ENCODE results near the gene SRGAP3.

SRGAP3 gene

DNA sequence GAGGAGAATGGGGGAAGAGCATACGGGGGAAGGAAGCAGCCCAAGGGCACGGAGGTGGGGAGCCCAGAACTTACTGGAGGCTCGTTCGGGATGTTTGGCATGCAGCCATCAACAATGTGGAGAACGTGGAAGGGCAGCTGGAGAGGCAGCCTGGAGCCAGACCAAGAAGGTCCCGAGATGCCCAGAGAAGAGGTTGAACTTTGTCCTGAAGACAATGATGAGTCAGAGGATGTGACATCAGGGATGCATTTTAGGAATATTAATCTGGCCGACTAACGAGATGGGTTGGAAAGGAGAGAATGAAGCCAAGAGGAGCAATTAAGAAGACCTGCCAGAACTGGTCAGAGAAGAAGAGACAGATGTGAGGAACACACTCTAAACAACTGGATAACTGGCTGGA, 98.2 kb downstream of the SRGAP3 start:
- DNase-seq (ENCODE audit: extremely low read depth in 1 of 2, low read depth in 1 of 2) = no peak

DNA sequence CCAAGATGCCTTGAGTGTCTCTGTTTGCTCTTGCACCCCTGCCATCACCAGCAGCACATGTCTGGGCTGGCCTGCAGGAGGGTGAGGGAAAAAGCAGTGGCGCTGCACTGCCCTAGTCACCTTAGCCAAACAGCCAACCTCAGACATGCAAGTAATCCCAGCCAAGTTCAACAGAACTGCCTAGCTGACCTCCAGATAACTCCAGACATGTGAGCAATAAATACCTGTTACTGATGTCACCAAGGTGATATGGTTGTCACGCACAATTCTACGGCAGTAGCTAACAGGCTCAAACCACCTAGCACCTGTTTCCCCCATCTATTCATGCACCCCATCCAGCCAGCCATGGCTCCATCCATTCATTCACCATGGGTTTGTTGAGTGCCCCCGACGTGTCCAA, 99.9 kb downstream of the SRGAP3 start:
- no peak for DNase-seq (ENCODE audit: extremely low read depth in 1 of 2, low read depth in 1 of 2)

DNA sequence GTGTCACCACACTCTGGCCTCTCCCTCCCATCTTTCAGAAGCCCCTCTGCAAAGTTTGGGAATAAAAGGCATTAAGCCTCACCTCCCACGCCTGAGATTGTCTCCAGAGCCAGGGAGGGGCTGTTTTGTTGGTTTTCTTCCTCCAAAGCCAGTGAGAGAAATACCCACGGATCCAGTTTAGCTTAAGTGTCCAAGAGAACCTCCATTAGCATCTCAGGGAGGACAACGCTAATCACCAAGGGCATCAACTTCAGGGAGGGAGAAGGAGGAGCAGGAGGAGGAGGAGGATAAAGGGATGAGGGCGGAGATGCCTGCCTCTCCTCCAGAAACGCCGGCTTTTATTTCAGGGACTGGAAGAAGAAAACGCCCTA, 101.6 kb downstream of the SRGAP3 start:
- DNase-seq (ENCODE audit: extremely low read depth in 1 of 2, low read depth in 1 of 2) = no peak

GRCh38 chr3:9147215-9147895, 102.1 kb downstream of the SRGAP3 start:
- DNase-seq (ENCODE audit: extremely low read depth in 1 of 2, low read depth in 1 of 2) = no peak

GRCh38 chr3:9146367-9147071, 102.9 kb downstream of the SRGAP3 start:
- no peak for DNase-seq (ENCODE audit: extremely low read depth in 1 of 2, low read depth in 1 of 2)

- no peak for DNase-seq (ENCODE audit: extremely low read depth in 1 of 2, low read depth in 1 of 2)
These were observed 106.3 kb downstream of the SRGAP3 start for GRCh38 chr3:9143184-9143583.

GRCh38 chr3:9142362-9142761, 107.1 kb downstream of the SRGAP3 start:
- no peak for DNase-seq (ENCODE audit: extremely low read depth in 1 of 2, low read depth in 1 of 2)

DNA sequence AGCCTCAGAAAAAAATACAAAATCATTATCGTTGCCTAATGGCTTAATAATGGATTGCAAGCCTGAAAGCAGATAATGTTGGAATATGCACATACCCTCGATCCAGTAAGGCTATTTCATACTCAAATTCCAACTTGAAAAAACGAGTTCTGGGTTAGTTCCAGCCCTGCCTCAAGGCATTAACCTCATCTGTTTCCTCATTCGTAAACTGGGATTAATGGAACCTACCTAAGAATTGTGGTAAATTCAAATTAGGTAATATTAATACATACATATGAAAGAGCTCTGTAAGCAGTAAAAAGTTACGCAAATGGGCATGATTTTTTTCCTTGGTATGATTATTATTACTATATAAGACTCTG, 107.5 kb downstream of the SRGAP3 start:
- DNase-seq (ENCODE audit: extremely low read depth in 1 of 2, low read depth in 1 of 2) = no peak

GRCh38 chr3:9139366-9139765, 110.1 kb downstream of the SRGAP3 start:
- no peak for DNase-seq (ENCODE audit: extremely low read depth in 1 of 2, low read depth in 1 of 2)

- no peak for DNase-seq (ENCODE audit: extremely low read depth in 1 of 2, low read depth in 1 of 2)
These were observed 111.8 kb downstream of the SRGAP3 start for GRCh38 chr3:9137676-9138075.

- DNase-seq (ENCODE audit: extremely low read depth in 1 of 2, low read depth in 1 of 2) = no peak
These were observed 112.5 kb downstream of the SRGAP3 start for GRCh38 chr3:9136746-9137465.

DNA sequence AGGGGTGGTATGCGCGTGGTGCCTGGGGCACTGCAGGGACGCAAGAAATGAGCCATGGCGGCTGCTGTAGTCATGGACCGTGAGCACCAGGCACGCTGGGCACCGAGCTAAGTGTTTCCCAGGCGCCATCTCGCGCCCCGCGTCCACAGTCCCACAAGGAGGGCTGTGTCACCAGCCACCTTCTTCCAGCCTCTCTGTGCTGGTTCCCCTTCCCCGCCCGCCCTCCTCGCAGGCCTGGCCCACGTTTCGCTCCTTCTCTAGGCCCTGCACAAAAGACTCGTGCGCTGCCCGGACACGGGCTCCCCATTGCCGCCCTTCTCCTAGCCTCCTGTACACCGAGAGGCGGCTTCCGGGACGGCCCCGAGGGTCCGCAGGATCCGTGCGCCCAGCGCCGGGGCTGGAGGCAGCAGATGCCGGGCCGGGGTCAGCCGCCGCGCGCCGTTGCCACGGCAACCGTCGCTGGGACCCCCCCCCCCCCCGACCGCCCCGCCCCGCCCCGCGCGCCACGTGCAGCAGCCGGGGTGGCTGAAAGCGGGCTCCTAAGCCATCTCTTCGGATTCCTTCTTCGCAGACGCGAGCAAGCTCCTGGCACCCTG, 113.4 kb downstream of the SRGAP3 start:
- no peak for DNase-seq (ENCODE audit: extremely low read depth in 1 of 2, low read depth in 1 of 2)

GRCh38 chr3:9135526-9135925, 113.9 kb downstream of the SRGAP3 start:
- DNase-seq (ENCODE audit: extremely low read depth in 1 of 2, low read depth in 1 of 2) = no peak

- DNase-seq (ENCODE audit: extremely low read depth in 1 of 2, low read depth in 1 of 2) = no peak
These were observed 115.8 kb downstream of the SRGAP3 start for GRCh38 chr3:9133656-9134055.

DNA sequence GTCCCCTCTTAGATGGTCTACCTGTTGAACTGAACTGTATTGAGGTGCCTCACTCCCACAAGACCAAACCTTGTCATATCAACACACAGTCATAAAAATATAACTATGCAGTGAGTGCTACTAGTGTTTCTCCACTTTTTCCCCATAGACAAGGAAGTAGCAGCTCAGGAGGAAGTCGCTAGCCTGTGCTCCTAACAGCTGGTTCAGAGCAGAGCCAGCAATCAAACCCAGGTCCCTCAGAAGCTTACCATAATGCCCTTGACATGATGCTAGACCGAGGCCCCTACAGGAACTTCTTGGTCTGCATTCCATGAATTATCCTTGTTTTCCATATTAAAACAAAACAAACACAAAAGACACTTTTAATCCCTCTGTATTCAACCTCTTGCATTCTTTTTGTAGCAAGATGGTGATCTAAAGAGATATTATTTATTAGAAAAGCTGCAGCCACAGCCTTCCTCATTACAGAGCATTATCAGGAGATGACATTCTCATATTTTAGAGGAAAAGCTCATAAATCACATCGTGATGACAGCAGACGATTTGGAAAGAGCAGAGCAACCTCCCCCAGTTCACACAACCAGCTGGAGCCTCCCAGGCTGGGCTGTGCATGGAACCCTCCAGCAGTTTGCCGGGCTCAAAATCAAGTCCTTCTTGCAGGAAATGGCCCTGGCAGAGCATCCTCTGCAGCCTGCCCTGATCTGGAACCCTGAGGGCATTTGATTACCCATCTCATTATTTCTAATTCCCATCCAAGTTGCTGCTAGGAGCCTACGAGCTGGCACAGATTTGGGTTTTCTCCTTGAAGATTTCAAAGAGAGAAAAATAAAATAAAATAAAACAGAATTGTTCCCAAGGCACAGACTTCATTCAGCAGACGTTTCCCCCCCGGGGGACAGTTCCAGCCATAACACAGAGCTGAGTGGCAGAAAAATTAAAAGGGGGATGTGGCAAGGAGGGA, 118.8 kb downstream of the SRGAP3 start:
- DNase-seq (ENCODE audit: extremely low read depth in 1 of 2, low read depth in 1 of 2) = no peak

DNA sequence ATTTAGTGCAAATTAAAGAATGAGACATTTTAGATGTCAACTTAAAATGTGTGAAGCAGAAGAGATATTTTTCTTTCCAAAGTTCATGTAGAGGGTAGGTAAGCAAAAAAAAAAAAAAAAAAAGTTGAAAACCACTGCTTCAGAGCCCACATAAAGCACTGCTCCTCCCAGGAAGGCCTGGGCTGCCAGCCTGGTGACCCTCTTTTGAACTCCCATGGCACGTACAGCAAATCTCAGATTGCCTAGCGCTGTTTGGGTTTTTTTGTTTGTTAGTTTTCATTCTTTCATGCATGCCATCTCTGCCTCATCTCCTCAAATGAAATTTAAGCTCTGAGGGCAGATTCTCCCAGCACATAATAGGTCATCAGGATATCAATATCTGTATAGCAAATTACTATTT, 120.1 kb downstream of the SRGAP3 start:
- DNase-seq (ENCODE audit: extremely low read depth in 1 of 2, low read depth in 1 of 2) = no peak

DNA sequence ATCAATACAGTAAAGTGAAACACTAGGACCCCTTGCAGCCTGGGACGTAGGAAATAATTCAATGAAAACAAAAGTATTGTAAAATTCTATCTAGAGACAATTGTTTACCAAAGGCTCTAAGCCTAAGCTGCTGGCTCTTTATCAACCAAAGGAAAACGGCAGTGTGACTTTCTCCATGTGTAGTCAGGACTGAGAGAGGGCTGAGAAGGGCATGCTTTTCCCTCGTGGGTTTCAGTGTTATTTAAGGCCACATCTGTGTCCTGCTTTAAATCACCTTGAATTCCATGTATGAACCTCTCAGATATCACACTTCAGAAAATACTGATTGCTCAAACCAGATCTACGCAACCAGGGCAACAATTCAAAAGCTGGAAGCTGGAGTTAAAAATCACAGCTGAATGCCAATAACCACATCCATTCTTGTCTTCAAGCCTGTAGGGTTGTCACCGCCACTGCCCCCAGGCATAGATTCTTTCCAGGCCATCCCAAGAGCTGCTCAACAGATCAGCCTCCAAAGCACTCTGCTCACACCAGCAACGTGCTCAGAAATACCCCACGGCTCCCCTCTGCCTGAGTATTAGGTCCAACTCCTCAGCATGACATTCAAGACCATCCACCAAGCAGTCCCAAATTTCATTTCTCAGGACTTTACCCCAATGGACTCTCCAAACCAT, 124.0 kb downstream of the SRGAP3 start:
- no peak for DNase-seq (ENCODE audit: extremely low read depth in 1 of 2, low read depth in 1 of 2)

DNA sequence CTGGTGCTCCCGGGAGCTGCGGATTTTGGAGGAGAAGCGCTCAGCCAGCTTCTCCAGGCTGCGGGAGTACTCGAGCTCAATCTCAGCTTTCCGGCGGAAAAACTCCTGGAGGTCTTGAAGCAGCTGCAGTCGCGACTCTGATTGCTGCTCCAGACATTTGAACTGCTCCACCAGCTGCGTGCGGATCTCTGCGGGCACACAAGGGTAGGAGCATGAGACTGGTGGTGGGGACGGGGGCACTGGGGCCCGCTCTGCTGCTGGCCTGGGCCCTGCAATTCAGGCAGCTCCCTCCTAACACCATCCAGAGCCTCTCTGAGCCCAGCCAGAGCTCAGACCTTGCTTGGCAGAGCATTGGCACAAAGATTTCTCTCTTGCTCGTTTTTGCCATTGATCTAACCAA, 124.7 kb downstream of the SRGAP3 start:
- no peak for DNase-seq (ENCODE audit: extremely low read depth in 1 of 2, low read depth in 1 of 2)

DNA sequence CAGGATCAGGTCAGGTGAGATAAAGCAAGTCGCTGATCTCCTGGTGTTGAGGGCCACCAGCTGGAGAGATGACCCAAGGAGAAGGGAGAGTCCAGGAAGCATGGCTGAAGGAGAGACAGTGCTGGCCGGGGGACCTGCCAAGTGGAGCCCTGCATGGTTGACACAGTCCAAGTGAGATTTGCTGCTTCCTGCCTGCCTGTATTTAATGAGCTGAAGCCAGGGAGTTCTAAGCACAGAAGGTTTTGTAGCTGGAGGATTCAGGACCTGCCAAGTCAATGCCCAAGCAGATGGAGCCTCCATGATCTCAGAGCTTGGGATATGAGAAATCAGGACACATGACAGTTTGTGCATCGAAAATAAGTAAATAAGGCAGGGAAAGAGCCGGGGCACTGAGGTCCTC, 125.6 kb downstream of the SRGAP3 start:
- DNase-seq (ENCODE audit: extremely low read depth in 1 of 2, low read depth in 1 of 2) = no peak

DNA sequence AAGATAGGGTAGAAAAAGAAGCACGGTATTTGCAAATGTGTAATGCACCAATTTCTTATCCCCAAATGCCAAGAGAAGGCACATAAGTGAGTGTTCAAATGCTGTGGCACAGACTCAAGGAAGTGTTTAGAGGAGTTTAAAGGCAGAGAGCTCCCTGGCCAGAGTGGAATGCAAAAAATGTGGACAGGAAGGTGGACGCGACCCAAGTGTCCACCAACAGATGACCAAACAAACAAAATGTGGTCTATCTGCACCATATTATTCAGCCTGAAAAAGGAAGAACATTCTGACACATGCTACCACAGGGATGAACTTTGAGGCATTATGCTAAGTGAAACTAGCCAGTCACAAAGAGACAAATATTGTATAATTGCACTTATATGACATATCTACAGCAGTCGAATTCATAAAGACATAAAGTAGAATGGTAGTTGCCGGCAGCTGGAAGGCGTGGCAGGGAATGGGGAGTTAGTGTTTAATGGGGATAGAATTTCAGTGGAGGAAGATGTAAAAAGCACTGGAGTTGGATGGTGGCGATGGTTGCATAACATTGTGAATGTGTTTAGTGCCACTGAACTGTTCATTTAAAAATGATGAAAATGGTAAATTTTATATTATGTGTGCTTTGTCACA, 126.6 kb downstream of the SRGAP3 start:
- DNase-seq (ENCODE audit: extremely low read depth in 1 of 2, low read depth in 1 of 2) = no peak
